DND-41 (cell line): Measurements from ENCODE around the gene STARD3.

Source experiments
- CTCF ChIP-seq: IDR thresholded peaks from 2 replicates; pipeline ENCODE4 v1.5.1; 2012; ENCODE audit warnings: borderline replicate concordance, low read length, moderate library complexity, mild to moderate bottlenecking; ENCODE audit not compliant: poor library complexity, severe bottlenecking; ENCODE audit errors: extremely low read depth
- EZH2 ChIP-seq: IDR thresholded peaks from 3 replicates; pipeline ENCODE4 v1.6.1; 2012; ENCODE audit warnings: borderline replicate concordance, low read depth, mild to moderate bottlenecking, moderate library complexity, low read length, inconsistent platforms; ENCODE audit not compliant: severe bottlenecking

- TF ChIP-seq CTCF, result peak; percentile 99
- TF ChIP-seq EZH2, result no peak
Measured at GRCh38 chr17:39653662-39654331, 16.9 kb downstream of the STARD3 start.
